Muscle layer of duodenum (tissue), 2 donors: ENCODE results near the gene LBX1.

Experiments
- H3K27ac ChIP-seq: one replicate; pipeline ENCODE4 v1.7.0; 2013; ENCODE audit warnings: mild to moderate bottlenecking, low read length
- H3K27me3 ChIP-seq: one replicate; pipeline ENCODE4 v1.7.0; 2013; ENCODE audit warnings: low read depth, mild to moderate bottlenecking, control low read depth, low read length
- H3K36me3 ChIP-seq, 2 donors: one replicate each; pipeline ENCODE4 v1.7.0; 2013; ENCODE audit warnings: low read length in 2 of 2, control low read depth in 1 of 2, mild to moderate bottlenecking in 1 of 2; ENCODE audit not compliant: insufficient read depth in 2 of 2, control insufficient read depth in 1 of 2
- H3K4me1 ChIP-seq, 2 donors: one replicate each; pipeline ENCODE4 v1.7.0; 2013; ENCODE audit warnings: low read length in 2 of 2, mild to moderate bottlenecking in 2 of 2, control low read depth in 1 of 2, moderate library complexity in 1 of 2; ENCODE audit not compliant: insufficient read depth in 2 of 2, control insufficient read depth in 1 of 2
- H3K4me3 ChIP-seq, 2 donors: one replicate each; pipeline ENCODE4 v1.7.0; 2013; ENCODE audit warnings: low read length in 2 of 2, low read depth in 1 of 2, mild to moderate bottlenecking in 1 of 2
- H3K9me3 ChIP-seq, 2 donors: one replicate each; pipeline ENCODE4 v1.7.0; 2013; ENCODE audit warnings: low read length in 2 of 2, control low read depth in 1 of 2, mild to moderate bottlenecking in 1 of 2; ENCODE audit not compliant: control insufficient read depth in 1 of 2
- donor health status: healthy.

Gene LBX1, protein sequence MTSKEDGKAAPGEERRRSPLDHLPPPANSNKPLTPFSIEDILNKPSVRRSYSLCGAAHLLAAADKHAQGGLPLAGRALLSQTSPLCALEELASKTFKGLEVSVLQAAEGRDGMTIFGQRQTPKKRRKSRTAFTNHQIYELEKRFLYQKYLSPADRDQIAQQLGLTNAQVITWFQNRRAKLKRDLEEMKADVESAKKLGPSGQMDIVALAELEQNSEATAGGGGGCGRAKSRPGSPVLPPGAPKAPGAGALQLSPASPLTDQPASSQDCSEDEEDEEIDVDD

GRCh38 chr10:101229266-101230182 is at the start of gene LBX1:
TSS of gene LBX1 (minus strand) at chr10:101229463. CDS start at chr10:101228815, 648 bp downstream.
- Histone ChIP-seq H3K36me3 (no peaks in the 10 kb centered on the region), H3K9me3 (no peaks in the 10 kb centered on the region), H3K27me3 (peaks cover 95% of the 10 kb centered on the region), H3K4me1 (peaks cover 3 to 53% of the 10 kb centered on the region in 2 donors), H3K27ac (no peak within 1 kb of the TSS), H3K4me3 (peak within 1 kb of the TSS; percentile 16 to 48)

- H3K4me3 ChIP-seq, result no peak overlapping the region
- H3K27me3 ChIP-seq, result no peaks in the 10 kb centered on the region
- H3K27ac ChIP-seq, result no peak overlapping the region
- no peaks in the 10 kb centered on the region for H3K36me3 ChIP-seq
- H3K9me3 ChIP-seq, result no peaks in the 10 kb centered on the region
- no peaks in the 10 kb centered on the region for H3K4me1 ChIP-seq
Observed at GRCh38 chr10:101273741-101274140, 44.5 kb upstream of the LBX1 start.

- no peaks in the 10 kb centered on the region for H3K9me3 ChIP-seq
- no peaks in the 10 kb centered on the region for H3K4me1 ChIP-seq
- no peak overlapping the region for H3K27ac ChIP-seq
- no peaks in the 10 kb centered on the region for H3K36me3 ChIP-seq
- H3K27me3 ChIP-seq, result no peaks in the 10 kb centered on the region
- H3K4me3 ChIP-seq, result no peak overlapping the region
Observed at GRCh38 chr10:101273330-101273729, 44.1 kb upstream of the LBX1 start.

GRCh38 chr10:101272229-101272868 is 43.1 kb upstream of the LBX1 start:
- Histone ChIP-seq H3K27ac (no peak overlapping the region), H3K9me3 (no peaks in the 10 kb centered on the region), H3K36me3 (no peaks in the 10 kb centered on the region), H3K4me1 (no peaks in the 10 kb centered on the region), H3K27me3 (no peaks in the 10 kb centered on the region), H3K4me3 (no peak overlapping the region)

- no peaks in the 10 kb centered on the region for H3K27me3 ChIP-seq
- H3K27ac ChIP-seq, result no peak overlapping the region
Observed at GRCh38 chr10:101270763-101271162, 41.5 kb upstream of the LBX1 start.

GRCh38 chr10:101267776-101268175 is 38.5 kb upstream of the LBX1 start:
- Histone ChIP-seq H3K4me3 (no peak overlapping the region), H3K9me3 (no peaks in the 10 kb centered on the region), H3K4me1 (no peaks in the 10 kb centered on the region), H3K36me3 (no peaks in the 10 kb centered on the region), H3K27me3 (no peaks in the 10 kb centered on the region), H3K27ac (no peak overlapping the region)

More at GRCh38 chr10:101270763-101271162, 41.5 kb upstream of the LBX1 start:
- H3K36me3 ChIP-seq, result no peaks in the 10 kb centered on the region
- H3K4me3 ChIP-seq, result no peak overlapping the region
- no peaks in the 10 kb centered on the region for H3K9me3 ChIP-seq
- no peaks in the 10 kb centered on the region for H3K4me1 ChIP-seq

- H3K9me3 ChIP-seq, result no peaks in the 10 kb centered on the region
- H3K27me3 ChIP-seq, result no peaks in the 10 kb centered on the region
- H3K4me3 ChIP-seq, result no peak overlapping the region
- no peaks in the 10 kb centered on the region for H3K36me3 ChIP-seq
- H3K27ac ChIP-seq, result no peak overlapping the region
- no peaks in the 10 kb centered on the region for H3K4me1 ChIP-seq
Observed at GRCh38 chr10:101267290-101267680, 38.0 kb upstream of the LBX1 start.

- Histone ChIP-seq H3K36me3 (no peaks in the 10 kb centered on the region), H3K4me3 (no peak overlapping the region), H3K4me1 (no peaks in the 10 kb centered on the region), H3K27me3 (peaks cover 2% of the 10 kb centered on the region), H3K9me3 (no peaks in the 10 kb centered on the region), H3K27ac (no peak overlapping the region)
Observed at GRCh38 chr10:101266381-101267289, 37.4 kb upstream of the LBX1 start.

DNA sequence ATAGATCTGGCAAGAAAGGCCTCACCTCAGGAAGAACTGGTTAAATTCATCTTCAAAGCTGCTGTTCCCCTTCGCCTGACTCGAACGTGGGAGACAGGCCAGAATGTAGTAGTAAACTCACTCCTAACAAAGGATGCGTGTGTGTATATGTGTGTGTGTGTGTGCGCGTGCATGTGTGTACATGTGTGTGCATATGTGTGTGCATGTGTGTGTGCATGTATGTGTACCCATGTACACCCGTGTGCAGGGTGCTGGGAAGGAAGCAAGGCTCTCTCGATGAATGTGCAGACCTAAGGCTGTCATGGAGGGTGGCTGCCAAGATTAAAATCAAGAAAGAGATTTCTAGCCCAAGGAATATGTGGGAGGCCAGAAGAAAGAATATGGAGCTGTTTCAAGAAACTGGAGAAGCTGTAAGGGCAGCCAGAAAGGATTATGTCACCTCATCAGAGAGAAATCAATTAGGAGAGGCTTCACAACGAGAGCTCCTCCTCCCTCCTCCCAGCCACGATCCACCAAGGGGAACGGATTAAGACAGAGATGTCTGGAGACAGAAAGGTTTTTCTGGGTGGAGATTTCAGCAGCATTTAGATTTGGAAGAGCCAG is 34.0 kb upstream of the LBX1 start:
- Histone ChIP-seq H3K9me3 (peaks cover 0 to 2% of the 10 kb centered on the region in 2 donors), H3K27ac (no peak overlapping the region), H3K4me3 (no peak overlapping the region), H3K36me3 (no peaks in the 10 kb centered on the region), H3K27me3 (peaks cover 14% of the 10 kb centered on the region), H3K4me1 (no peaks in the 10 kb centered on the region)

DNA sequence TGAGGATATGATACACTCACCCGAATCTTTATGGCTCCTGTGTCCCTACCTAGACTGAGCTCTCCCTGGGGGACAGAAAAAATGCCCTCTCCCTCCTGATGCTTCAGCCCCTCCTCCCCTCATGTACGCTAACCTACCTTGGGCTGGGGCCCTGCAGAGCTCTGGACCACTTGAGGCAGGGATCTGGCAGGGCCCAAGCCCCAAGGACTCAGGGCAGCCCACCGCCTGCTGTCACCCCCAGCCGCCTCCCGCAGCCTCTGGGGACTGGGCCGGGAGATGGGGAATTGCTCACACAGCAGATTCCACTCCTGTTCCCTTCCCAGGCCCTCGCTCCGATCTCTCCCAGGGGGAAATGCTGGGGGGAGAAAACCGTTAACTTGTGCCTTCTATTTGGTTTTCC is 32.9 kb upstream of the LBX1 start:
- peaks cover 14% of the 10 kb centered on the region for H3K27me3 ChIP-seq

More for the DNA sequence above, 32.9 kb upstream of the LBX1 start:
- H3K4me3 ChIP-seq, result no peak overlapping the region
- no peaks in the 10 kb centered on the region for H3K4me1 ChIP-seq
- H3K9me3 ChIP-seq, result peaks cover 0 to 5% of the 10 kb centered on the region in 2 donors
- H3K36me3 ChIP-seq, result no peaks in the 10 kb centered on the region
- no peak overlapping the region for H3K27ac ChIP-seq
